Endothelial cell of umbilical vein (primary cell): Measurements from ENCODE around the gene ARSB. TPM values are rescaled to one million over a fixed set of nuclear protein-coding genes. Genes with fewer than 3 reads are reported as not detected.

ENCODE experiments used
- BruUV-seq: library from RNA; stranded (reverse); fragments of 400-500 nt; replicated peaks from 2 replicates; lab custom pipeline; 2021; lab: Mats Ljungman, UMichigan
- CTCF ChIA-PET: fragments of 300-600, 350-600 bp; sonication (Branson Sonifier 250); formaldehyde crosslinking; loops from one replicate; lab custom pipeline; 2021; ENCODE audit warnings: antibody characterized with exemption, inconsistent platforms; lab: Charles Lee
- POLR2A ChIA-PET: fragments of 300-600, 350-600 bp; sonication (Branson Sonifier 250); formaldehyde crosslinking; loops from one replicate; lab custom pipeline; 2021; ENCODE audit warnings: antibody characterized with exemption, inconsistent platforms; lab: Charles Lee
- DNase-seq: peaks from one replicate; pipeline ENCODE4 v3.0.0-alpha.2; 2011; ENCODE audit warnings: low read depth, low spot score
- FAIRE-seq: peaks from 2 replicates; lab custom pipeline; 2011; peaks lifted over from hg19 to GRCh38; lab: Jason Lieb, UNC
- H2AFZ ChIP-seq: 2 replicates; pipeline ENCODE4 v1.6.0; 2012; ENCODE audit warnings: low read depth, low read length, control low read depth, inconsistent platforms
- H3K27ac ChIP-seq: 2 replicates; pipeline ENCODE4 v1.5.1; 2011; ENCODE audit warnings: low read depth, mild to moderate bottlenecking, control low read depth, low read length, moderate library complexity; ENCODE audit not compliant: insufficient read depth
- H3K27me3 ChIP-seq, 2 experiments: 2 replicates each; pipeline versions ENCODE4 v1.6.0 to v1.6.1; 2011; ENCODE audit warnings: low read length in 2 of 2, mixed read lengths in 1 of 2; ENCODE audit not compliant: control insufficient read depth in 2 of 2, insufficient read depth in 2 of 2
- H3K36me3 ChIP-seq, 2 experiments: 2 replicates in 1 of 2; 3 replicates in 1 of 2; pipeline ENCODE4 v1.5.1; 2011; ENCODE audit warnings: low read length in 2 of 2, mild to moderate bottlenecking in 1 of 2, moderate library complexity in 1 of 2; ENCODE audit not compliant: control insufficient read depth in 2 of 2, insufficient read depth in 2 of 2; ENCODE audit errors: extremely low read depth in 1 of 2
- H3K4me1 ChIP-seq: 3 replicates; pipeline ENCODE4 v1.5.1; 2011; ENCODE audit warnings: mild to moderate bottlenecking, low read length; ENCODE audit not compliant: control insufficient read depth, insufficient read depth; ENCODE audit errors: extremely low read depth
- H3K4me2 ChIP-seq: 2 replicates; pipeline ENCODE4 v1.6.1; 2011; ENCODE audit warnings: low read length, control low read depth, mixed read lengths; ENCODE audit not compliant: insufficient read depth
- H3K4me3 ChIP-seq, 3 experiments: fragments of 200-600 bp in 1 of 3; sonication (generic), shearing (Covaris generic) in 1 of 3; replicated peaks in 1 of 3; 2 replicates each; pipeline ENCODE4 v1.5.1; 2011 to 2016; ENCODE audit warnings: control low read depth in 3 of 3, low read length in 3 of 3, mild to moderate bottlenecking in 2 of 3, inconsistent platforms in 1 of 3, low read depth in 1 of 3, moderate library complexity in 1 of 3; ENCODE audit not compliant: insufficient read depth in 1 of 3
- H3K79me2 ChIP-seq: 2 replicates; pipeline ENCODE4 v1.6.0; 2012; ENCODE audit warnings: low read length, inconsistent platforms; ENCODE audit not compliant: control insufficient read depth, insufficient read depth
- H3K9ac ChIP-seq: replicated peaks from 2 replicates; pipeline ENCODE3; 2011; ENCODE audit warnings: low read length, control low read depth; ENCODE audit not compliant: insufficient read depth; ENCODE audit errors: extremely low read depth
- H3K9me1 ChIP-seq: replicated peaks from 3 replicates; pipeline ENCODE4 v1.6.0; 2011; ENCODE audit warnings: mild to moderate bottlenecking, low read length; ENCODE audit not compliant: control insufficient read depth, insufficient read depth; ENCODE audit errors: extremely low read depth
- H3K9me3 ChIP-seq: replicated peaks from 2 replicates; pipeline ENCODE4 v1.5.1; 2012; ENCODE audit warnings: low read length, inconsistent platforms; ENCODE audit not compliant: control insufficient read depth, insufficient read depth
- H4K20me1 ChIP-seq: replicated peaks from 2 replicates; pipeline ENCODE3; 2011; ENCODE audit warnings: mild to moderate bottlenecking, low read length; ENCODE audit not compliant: control insufficient read depth, insufficient read depth; ENCODE audit errors: extremely low read depth
- EZH2 ChIP-seq: IDR thresholded peaks from 2 replicates; pipeline ENCODE4 v1.6.1; 2012; ENCODE audit warnings: borderline replicate concordance, low read depth, mild to moderate bottlenecking, moderate library complexity, low read length, inconsistent platforms; ENCODE audit not compliant: severe bottlenecking
- FOS ChIP-seq: IDR thresholded peaks from 2 replicates; pipeline ENCODE4 v1.6.1; 2011; ENCODE audit warnings: mild to moderate bottlenecking, low read length, moderate library complexity, borderline replicate concordance; ENCODE audit not compliant: insufficient read depth
- GATA2 ChIP-seq: IDR thresholded peaks from 2 replicates; pipeline ENCODE4 v1.7.0; 2011; ENCODE audit warnings: low read depth, mild to moderate bottlenecking, moderate library complexity, mixed read lengths, low read length; ENCODE audit not compliant: insufficient read length, insufficient read depth
- JUN ChIP-seq: IDR thresholded peaks from 2 replicates; pipeline ENCODE4 v1.6.1; 2011; ENCODE audit warnings: borderline replicate concordance, low read depth; ENCODE audit not compliant: insufficient read length, insufficient read depth
- MAX ChIP-seq: IDR thresholded peaks from 2 replicates; pipeline ENCODE4 v1.6.1; 2011; ENCODE audit not compliant: insufficient read depth, insufficient read length
- MYC ChIP-seq: IDR thresholded peaks from one replicate; pipeline ENCODE4 v1.6.1; 2011; ENCODE audit warnings: mild to moderate bottlenecking, low read depth, low read length
- POLR2A ChIP-seq: IDR thresholded peaks from 2 replicates; pipeline ENCODE4 v1.6.1; 2012; ENCODE audit warnings: low read depth, mild to moderate bottlenecking, control low read depth, low read length
- POLR2AphosphoS5 ChIP-seq: IDR thresholded peaks from 2 replicates; pipeline ENCODE4 v1.6.1; 2012; ENCODE audit warnings: low read depth, mild to moderate bottlenecking, control low read depth, low read length, moderate library complexity; ENCODE audit not compliant: insufficient read depth
- dilution Hi-C: fragments of 300-500 bp; cut with MboI; formaldehyde crosslinking; loops from one replicate; pipeline ENCODE4 v1.15.0; 2019; ENCODE audit warnings: low sequenced_read_pairs; ENCODE audit not compliant: extremely low pct_ligation_motif_present
- intact Hi-C: fragments of 100-400 bp; cut with micrococcal nuclease; formaldehyde crosslinking; loops from one replicate; pipeline ENCODE4 v1.10.0; 2022
- polyA plus RNA-seq, 4 experiments: library from polyadenylated mRNA; depleted of rRNA in 3 of 4; stranded (reverse) in 3 of 4; unstranded in 1 of 4; fragments of >200 nt; gene quantifications; 2 replicates each; pipeline versions ENCODE4 v1.2.1 to v1.2.3, GENCODE V29; 2011 to 2012; ENCODE audit warnings: missing spikeins in 1 of 4
- total RNA-seq: library from RNA; stranded (reverse); gene quantifications from 2 replicates; pipeline ENCODE4 v1.2.3, GENCODE V29; 2021
- TF ChIP-seq, protein P1 (sequence below), 2 donors: IDR thresholded peaks; 1 replicate in 1 of 2; 2 replicates in 1 of 2; pipeline ENCODE4 v1.5.1; 2011; ENCODE audit warnings: low read length in 2 of 2, mild to moderate bottlenecking in 2 of 2, moderate library complexity in 2 of 2, control low read depth in 1 of 2, inconsistent platforms in 1 of 2, low read depth in 1 of 2; ENCODE audit not compliant: insufficient read depth in 1 of 2; ENCODE audit errors: extremely low read depth in 1 of 2

Gene ARSB
- total and polyA plus RNA-seq, 2 donors (not counting 3 experiments of a cell fraction or from before 2014, with no cell fraction given), result 17.2 to 25.8 TPM

- Histone ChIP-seq H3K36me3 (no peaks in the 10 kb centered on the region), H3K27me3 (peaks cover 18 to 28% of the 10 kb centered on the region in 2 experiments), H3K4me2 (no peak overlapping the region), H3K9ac (no peak overlapping the region), H4K20me1 (no peaks in the 10 kb centered on the region), H3K9me1 (no peaks in the 10 kb centered on the region), H3K9me3 (no peaks in the 10 kb centered on the region), H3K4me1 (no peaks in the 10 kb centered on the region), H3K27ac (no peak overlapping the region), H2AFZ (no peak overlapping the region), H3K4me3 (no peak overlapping the region), H3K79me2 (no peaks in the 10 kb centered on the region)
- BruUV-seq, result no TSS peak
- ChIA-PET CTCF (interaction anchor here (1.0 to 2.5 kb wide), 6 partner anchors 9 to 122 kb away, joined by 3 to 19 read pairs (median 6); no protein-coding TSS in a partner anchor), POLR2A (no interaction called here)
- no peak for DNase-seq
- no peak for TF ChIP-seq FOS
- TF ChIP-seq POLR2AphosphoS5, result no peak
- TF ChIP-seq GATA2, result no peak
- no peak for TF ChIP-seq EZH2
- TF ChIP-seq MYC, result no peak
- TF ChIP-seq MAX, result no peak
- intact Hi-C loops, result no loop called here
- dilution Hi-C loops, result no loop called here
- FAIRE-seq, result no peak
Observed at GRCh38 chr5:79011219-79011836, 26.2 kb upstream of the ARSB start.

- Histone ChIP-seq H3K9ac (no peak overlapping the region), H3K4me2 (no peak overlapping the region), H3K36me3 (no peaks in the 10 kb centered on the region), H3K4me3 (no peak overlapping the region), H3K9me3 (no peaks in the 10 kb centered on the region), H3K79me2 (no peaks in the 10 kb centered on the region), H3K27ac (no peak overlapping the region), H2AFZ (no peak overlapping the region), H3K4me1 (no peaks in the 10 kb centered on the region), H3K9me1 (no peaks in the 10 kb centered on the region), H4K20me1 (no peaks in the 10 kb centered on the region), H3K27me3 (peaks cover 20 to 24% of the 10 kb centered on the region in 2 experiments)
- dilution Hi-C loops, result no loop called here
- FAIRE-seq (no peak), DNase-seq (no peak)
- TF ChIP-seq JUN (no peak), MYC (no peak), POLR2A (no peak), EZH2 (no peak), FOS (no peak), GATA2 (no peak), POLR2AphosphoS5 (no peak), MAX (no peak)
- TF ChIP-seq, protein P1, sequence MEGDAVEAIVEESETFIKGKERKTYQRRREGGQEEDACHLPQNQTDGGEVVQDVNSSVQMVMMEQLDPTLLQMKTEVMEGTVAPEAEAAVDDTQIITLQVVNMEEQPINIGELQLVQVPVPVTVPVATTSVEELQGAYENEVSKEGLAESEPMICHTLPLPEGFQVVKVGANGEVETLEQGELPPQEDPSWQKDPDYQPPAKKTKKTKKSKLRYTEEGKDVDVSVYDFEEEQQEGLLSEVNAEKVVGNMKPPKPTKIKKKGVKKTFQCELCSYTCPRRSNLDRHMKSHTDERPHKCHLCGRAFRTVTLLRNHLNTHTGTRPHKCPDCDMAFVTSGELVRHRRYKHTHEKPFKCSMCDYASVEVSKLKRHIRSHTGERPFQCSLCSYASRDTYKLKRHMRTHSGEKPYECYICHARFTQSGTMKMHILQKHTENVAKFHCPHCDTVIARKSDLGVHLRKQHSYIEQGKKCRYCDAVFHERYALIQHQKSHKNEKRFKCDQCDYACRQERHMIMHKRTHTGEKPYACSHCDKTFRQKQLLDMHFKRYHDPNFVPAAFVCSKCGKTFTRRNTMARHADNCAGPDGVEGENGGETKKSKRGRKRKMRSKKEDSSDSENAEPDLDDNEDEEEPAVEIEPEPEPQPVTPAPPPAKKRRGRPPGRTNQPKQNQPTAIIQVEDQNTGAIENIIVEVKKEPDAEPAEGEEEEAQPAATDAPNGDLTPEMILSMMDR (IDR thresholded peaks at IDR 0.05; ENCODE audit: extremely low read depth in 1 of 2, insufficient read depth in 1 of 2, low read depth in 1 of 2, low read length in 2 of 2), result no peak
- intact Hi-C loops, result no loop called here
- POLR2A ChIA-PET, result no interaction called here
- BruUV-seq, result no TSS peak
- CTCF ChIA-PET, result interaction anchor here (0.8 to 2.8 kb wide), 5 partner anchors 12 to 109 kb away, joined by 3 to 16 read pairs (median 6); no protein-coding TSS in a partner anchor
Observed at GRCh38 chr5:79008362-79008761, 23.3 kb upstream of the ARSB start.
